ENCODE results near the gene ESR1.

GRCh38 chr6:151974061-151974617, 166.7 kb downstream of the ESR1 start:
- TF ChIP-seq POLR2AphosphoS5 (IDR thresholded peaks at IDR 0.05; ENCODE audit: low read depth, low read length): no peak
- no peak for TF ChIP-seq RAD21 (IDR thresholded peaks at IDR 0.05; ENCODE audit: low read length)
- TF ChIP-seq FOXM1 (IDR thresholded peaks at IDR 0.05; ENCODE audit: low read depth): no peak
- TF ChIP-seq, protein P1, sequence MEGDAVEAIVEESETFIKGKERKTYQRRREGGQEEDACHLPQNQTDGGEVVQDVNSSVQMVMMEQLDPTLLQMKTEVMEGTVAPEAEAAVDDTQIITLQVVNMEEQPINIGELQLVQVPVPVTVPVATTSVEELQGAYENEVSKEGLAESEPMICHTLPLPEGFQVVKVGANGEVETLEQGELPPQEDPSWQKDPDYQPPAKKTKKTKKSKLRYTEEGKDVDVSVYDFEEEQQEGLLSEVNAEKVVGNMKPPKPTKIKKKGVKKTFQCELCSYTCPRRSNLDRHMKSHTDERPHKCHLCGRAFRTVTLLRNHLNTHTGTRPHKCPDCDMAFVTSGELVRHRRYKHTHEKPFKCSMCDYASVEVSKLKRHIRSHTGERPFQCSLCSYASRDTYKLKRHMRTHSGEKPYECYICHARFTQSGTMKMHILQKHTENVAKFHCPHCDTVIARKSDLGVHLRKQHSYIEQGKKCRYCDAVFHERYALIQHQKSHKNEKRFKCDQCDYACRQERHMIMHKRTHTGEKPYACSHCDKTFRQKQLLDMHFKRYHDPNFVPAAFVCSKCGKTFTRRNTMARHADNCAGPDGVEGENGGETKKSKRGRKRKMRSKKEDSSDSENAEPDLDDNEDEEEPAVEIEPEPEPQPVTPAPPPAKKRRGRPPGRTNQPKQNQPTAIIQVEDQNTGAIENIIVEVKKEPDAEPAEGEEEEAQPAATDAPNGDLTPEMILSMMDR (IDR thresholded peaks at IDR 0.05): no peak
- TF ChIP-seq EP300 (IDR thresholded peaks at IDR 0.05; ENCODE audit: borderline replicate concordance in 1 of 2, low read depth in 1 of 2, low read length in 1 of 2): no peak
- no peak for TF ChIP-seq RCOR1 (IDR thresholded peaks at IDR 0.05; ENCODE audit: low read length)

Measured in SK-N-SH (cell line).